GM10266 (cell line): ENCODE results near the gene GARRE1.

Source experiments
- DNase-seq: peaks from one replicate; pipeline ENCODE4 v3.0.0; 2012; ENCODE audit errors: extremely low spot score
- CTCF ChIP-seq: IDR thresholded peaks from 2 replicates; pipeline ENCODE4 v1.5.1; 2012; ENCODE audit warnings: mild to moderate bottlenecking, low read depth; ENCODE audit not compliant: control insufficient read depth, insufficient read depth; ENCODE audit errors: missing control alignments

GARRE1 gene

DNA sequence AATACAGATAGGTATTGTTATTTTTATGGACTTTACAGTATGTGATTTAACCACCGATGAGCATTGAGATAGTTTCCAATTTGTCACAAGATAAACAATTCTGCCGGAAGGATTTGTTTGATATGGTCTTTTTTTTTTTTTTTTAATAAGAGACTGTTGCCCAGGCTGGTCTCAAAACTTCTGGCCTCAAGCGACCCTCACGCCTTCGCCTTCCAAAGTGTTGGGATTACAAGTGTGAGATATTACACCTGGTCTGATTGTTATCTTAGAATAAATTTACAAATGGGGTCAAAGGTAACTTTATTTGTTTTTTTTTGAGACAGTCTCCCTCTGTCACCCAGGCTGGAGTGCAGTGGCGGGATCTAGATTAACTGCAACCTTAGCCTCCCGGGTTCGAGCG is 1.2 kb downstream of the GARRE1 start:
- no peak for TF ChIP-seq CTCF

GRCh38 chr19:34256835-34257558 is 2.6 kb downstream of the GARRE1 start:
- DNase-seq = no peak
- TF ChIP-seq CTCF = no peak

More for the DNA sequence above, 1.2 kb downstream of the GARRE1 start:
- DNase-seq = no peak

GRCh38 chr19:34257559-34257924 is 3.2 kb downstream of the GARRE1 start:
- TF ChIP-seq CTCF = no peak

GRCh38 chr19:34259367-34260095 is 5.2 kb downstream of the GARRE1 start:
- no peak for TF ChIP-seq CTCF
- no peak for DNase-seq

More at GRCh38 chr19:34257559-34257924, 3.2 kb downstream of the GARRE1 start:
- DNase-seq = no peak

DNA sequence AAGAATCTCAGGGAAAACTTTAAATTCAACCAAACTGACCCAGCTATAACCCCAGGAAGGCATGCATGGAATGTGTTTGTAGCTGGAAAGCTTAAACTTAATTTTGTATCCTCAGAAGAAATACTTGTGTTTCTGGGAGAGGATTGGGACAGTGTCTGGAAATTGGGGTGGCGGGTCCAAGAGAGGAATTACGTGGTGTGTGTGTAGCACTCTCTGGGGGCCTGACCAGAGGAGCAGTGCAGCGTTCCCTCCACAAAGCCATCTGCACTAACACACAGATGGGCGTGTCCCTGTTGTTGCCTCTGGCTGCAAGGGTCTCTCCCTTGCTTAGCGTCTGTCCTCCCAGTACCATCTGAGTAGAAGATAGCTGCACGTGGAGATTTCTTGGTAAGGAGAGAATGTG is 6.4 kb downstream of the GARRE1 start:
- no peak for TF ChIP-seq CTCF
- DNase-seq = no peak

- TF ChIP-seq CTCF = no peak
- DNase-seq = no peak
These were observed 7.2 kb downstream of the GARRE1 start for GRCh38 chr19:34261334-34262109.

DNA sequence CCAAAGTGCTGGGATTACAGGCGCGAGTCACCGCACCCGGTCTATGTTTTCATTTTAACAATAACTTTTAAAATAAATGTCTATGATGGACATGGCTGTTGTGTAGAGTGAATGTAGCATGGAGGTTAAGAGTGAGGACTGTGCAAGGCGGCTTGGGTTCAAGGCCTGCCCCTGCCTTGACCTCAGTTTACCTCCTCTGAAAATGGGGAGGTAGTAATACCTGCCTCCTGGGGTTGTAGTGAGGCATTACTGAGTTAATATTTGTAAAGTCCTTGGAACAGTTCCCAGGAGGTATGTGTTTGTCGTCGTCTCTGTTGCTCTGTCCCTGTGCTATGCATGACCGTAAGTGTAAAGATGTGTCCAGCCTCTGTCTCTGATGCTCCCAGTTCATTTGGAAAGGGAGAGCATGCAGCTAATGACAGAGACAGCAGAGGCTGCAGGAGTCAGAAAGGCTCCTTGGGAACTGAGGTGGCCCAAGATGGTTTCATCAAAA is 9.4 kb downstream of the GARRE1 start:
- TF ChIP-seq CTCF = no peak
- no peak for DNase-seq
